ENCODE measurements around the gene PBX1.

The PBX1 gene

DNA sequence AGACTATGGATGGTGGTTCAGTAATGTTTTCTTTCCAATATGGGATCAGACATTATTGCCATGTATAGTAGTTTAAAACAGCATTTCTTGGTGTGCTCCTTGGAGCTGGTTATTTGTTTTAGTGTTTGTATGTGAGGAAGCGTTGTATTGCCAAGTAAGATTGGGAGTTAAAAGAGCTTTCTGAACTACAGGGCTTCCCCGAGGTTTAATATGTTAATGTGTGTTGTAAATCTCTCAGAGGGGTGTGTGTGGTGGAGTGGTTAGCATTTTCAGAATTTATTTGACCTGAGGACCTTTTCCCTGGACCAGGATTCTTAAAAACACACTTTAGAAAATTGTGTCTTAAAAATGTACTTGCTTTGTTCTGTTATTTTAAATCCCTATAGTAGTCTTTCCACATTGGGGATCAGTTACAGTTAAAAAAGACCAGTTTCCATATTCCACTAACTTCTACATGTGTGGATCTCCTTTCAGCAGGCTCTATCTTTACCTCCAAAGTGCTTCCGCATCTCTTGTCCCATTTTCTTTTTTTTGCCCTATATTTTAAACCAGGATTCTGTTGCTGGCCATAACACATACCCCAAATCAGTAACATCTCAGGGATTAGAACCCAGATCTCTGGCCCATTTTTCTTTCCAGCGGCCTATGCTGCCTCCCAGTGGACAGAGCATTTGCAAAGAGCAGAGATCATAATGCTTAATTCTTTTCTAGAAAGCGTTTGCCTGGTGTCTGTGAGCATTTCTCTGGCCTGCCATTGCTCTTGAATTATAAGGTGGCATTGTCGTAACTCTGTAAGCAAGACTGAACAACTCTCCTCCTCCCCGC lies 58.6 kb downstream of the PBX1 start:
- DNase-seq (ENCODE audit: low read depth), result peak; percentile 31

- no peak for DNase-seq (ENCODE audit: low read depth)
Observed at GRCh38 chr1:164618202-164618564, 59.2 kb downstream of the PBX1 start.

DNA sequence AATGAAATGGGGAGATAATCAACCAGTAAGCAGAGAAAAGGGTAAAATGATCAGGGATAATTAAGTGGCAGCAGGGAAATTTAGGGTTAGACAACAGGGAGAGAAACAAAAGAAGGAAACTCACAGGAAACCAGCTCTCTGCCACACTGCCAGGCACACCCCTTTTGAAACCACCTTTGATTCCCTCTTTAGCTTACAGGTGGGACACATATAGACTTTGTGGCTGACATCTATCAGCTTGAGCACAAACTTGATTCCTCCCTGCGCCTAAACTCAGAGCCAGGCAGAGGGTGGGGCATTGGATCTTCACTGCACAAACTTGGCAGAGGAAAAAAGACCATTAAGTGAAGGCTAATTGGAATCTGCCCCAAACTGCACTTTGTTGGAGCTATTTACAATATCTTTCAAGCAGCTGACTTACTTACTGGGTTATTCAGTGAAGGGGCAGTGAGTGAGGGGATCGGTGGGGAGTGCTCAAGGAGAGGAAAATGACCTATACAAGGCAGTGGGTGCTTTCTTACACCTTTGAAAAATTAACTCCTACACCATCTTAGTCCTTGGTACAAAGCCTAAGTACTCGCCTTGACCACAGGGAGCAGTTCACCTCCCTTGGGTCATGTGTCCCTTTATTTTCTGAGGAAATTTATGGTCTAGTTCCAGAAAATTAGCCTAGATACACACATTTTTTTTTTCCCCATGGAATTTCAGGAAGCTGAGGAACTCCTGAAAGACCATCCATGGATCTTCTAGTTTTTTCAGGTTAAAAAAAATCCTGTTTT lies 60.2 kb downstream of the PBX1 start:
- no peak for DNase-seq (ENCODE audit: low read depth)

DNA sequence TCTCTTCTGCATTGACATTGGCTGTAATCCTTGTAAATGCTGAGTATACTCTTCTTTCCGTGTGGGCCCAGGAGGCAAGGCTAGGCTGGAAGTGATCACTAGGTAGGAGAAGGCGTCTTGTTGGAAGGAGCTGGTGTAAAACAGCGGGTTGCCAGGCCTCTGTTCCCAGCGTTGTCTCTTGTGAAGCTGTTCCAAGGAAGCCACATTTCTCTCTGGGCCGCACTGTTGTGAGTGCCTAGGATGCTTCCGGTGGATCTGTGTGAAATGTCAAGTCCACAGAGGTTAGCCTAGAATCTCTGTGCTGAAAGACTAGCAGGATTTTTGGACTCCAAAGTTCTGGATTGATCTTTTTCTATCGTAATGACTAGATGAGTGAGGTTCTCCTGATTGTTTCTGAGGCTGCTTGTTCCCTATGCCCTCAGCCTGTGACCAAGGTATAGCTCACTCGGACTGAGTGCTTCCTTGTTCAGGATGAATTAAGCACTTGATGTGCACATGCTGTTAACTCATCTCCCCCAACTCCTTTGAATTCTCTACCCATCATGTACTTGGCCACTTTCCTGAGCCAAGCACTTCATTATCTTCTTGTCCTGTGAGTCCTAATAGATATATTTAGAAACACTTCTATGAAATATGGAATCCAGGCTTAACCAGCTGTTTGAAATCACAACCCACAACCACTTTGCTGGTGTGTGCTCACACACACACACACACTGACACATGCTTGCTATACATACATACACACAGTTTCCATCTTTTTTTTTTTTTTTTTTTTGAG lies 63.3 kb downstream of the PBX1 start:
- no peak for DNase-seq (ENCODE audit: low read depth)

DNA sequence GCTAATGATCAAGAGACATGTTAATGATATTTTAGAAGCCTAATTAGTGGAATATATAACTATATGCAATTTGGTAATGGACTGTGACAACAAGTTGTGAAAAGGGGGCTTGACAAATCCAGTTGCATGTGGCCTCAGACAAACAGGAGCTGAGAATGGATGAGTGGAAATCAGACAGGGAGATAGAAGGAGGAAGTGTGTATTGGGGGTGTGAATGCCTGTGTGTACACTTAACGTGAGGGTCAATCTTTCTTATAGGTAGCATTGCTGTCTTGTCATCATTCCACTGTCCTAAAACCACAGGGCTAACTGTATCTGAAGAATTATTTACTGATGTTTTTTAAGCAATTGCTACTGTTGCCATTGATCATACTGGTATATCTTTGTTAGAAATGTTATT lies 64.8 kb downstream of the PBX1 start:
- no peak for DNase-seq (ENCODE audit: low read depth)

GRCh38 chr1:164624400-164624799 lies 65.4 kb downstream of the PBX1 start:
- no peak for DNase-seq (ENCODE audit: low read depth)

GRCh38 chr1:164625004-164625617 lies 66.1 kb downstream of the PBX1 start:
- DNase-seq (ENCODE audit: low read depth), result no peak

- DNase-seq (ENCODE audit: low read depth), result no peak
Observed at GRCh38 chr1:164628772-164629171, 69.8 kb downstream of the PBX1 start.

DNA sequence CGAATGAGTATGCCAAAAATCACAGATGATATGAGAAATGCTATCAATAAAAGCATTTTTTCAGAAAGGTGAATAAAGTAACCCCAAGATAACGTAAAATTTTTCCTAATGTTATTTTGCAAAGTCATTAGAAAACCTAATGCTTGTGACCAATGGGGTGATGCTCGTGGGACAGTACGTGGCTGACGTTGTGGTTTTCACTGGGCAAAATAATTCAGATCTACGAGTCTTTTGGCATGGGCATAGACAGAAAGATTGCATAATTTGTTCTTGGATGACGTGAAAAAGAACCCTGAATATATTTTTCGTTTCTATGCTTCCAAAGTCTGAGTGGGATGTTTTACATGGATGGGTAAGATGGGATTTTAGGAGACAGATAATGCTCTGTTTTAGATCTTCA lies 71.0 kb downstream of the PBX1 start:
- DNase-seq (ENCODE audit: low read depth), result no peak

GRCh38 chr1:164630626-164631396 lies 71.8 kb downstream of the PBX1 start:
- peak; percentile 47 for DNase-seq (ENCODE audit: low read depth)

- no peak for DNase-seq (ENCODE audit: low read depth)
Observed at GRCh38 chr1:164631751-164632150, 72.8 kb downstream of the PBX1 start.

DNA sequence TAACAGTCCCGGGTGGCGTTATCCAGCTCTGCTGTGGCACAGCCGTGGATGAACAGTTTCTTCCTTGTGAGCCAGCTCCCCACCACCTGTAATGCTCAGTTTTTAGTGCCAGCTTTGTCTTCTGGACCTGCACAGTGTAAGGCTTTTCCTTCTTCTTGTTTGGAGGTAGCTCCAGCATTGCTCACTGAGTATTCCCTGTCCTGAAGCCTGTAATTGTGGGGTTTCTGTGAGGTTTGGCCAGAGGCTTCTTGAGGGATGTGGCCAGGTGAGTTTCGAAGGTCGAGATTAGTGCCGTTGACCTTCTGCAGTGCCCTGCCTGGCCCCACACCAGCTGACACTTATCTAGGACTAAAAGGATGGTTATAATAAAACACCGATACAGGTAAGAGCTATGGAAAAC lies 75.0 kb downstream of the PBX1 start:
- no peak for DNase-seq (ENCODE audit: low read depth)

DNA sequence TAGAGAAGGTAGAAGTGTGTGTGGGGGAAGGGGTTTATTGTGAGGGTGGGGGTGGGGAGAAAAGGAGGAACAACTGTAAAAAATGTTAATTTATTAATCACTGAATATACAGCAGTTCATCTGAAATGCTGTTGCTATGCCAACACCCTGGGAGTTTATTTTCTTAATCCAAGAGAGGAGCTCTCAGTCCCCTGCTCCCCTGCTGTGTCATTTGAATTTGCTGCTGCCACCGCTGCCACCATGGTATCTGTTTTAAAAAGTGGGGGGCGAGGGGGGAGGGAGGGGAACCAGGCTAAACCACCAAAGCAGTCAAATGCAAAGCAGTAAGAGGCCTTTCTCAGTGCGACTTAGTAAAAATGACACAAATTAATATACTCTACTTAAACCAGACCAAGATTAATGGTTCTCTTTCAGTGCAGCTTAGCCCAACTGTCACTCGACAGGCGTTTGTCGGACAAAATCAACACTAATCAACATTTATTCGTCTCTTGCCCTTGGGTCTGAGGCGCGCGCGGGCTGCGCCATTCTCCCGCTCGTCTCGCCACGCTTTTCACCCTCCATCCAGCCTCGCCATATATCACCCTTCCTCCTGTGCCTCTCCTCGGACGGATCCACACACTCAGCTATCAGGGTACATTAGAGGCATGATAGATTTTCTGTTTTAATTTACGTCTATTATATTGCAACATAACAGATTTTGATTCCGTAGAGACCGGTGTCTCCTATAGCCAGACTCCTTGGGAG lies 76.2 kb downstream of the PBX1 start:
- DNase-seq (ENCODE audit: low read depth), result no peak

- no peak for DNase-seq (ENCODE audit: low read depth)
Observed at GRCh38 chr1:164635803-164636731, 77.1 kb downstream of the PBX1 start.

DNA sequence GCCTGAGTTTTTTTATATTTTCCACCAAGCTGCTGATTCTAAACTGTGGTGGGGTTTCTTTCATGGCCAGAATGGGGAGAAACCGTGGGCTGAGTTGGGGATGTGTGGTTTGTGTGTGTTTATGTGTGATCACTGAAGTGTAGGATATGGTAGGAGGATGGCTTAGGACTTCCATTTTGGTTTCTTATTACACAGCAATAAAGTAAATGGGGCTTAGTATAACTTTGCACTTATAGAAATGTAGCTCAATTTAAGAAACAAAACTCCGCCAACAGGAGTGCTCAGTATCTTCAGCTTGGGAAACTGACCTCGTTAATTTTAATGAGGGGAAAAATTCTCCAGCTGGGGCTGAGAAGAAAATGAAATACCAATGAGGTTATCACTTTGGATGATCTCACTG lies 77.8 kb downstream of the PBX1 start:
- DNase-seq (ENCODE audit: low read depth), result no peak

DNA sequence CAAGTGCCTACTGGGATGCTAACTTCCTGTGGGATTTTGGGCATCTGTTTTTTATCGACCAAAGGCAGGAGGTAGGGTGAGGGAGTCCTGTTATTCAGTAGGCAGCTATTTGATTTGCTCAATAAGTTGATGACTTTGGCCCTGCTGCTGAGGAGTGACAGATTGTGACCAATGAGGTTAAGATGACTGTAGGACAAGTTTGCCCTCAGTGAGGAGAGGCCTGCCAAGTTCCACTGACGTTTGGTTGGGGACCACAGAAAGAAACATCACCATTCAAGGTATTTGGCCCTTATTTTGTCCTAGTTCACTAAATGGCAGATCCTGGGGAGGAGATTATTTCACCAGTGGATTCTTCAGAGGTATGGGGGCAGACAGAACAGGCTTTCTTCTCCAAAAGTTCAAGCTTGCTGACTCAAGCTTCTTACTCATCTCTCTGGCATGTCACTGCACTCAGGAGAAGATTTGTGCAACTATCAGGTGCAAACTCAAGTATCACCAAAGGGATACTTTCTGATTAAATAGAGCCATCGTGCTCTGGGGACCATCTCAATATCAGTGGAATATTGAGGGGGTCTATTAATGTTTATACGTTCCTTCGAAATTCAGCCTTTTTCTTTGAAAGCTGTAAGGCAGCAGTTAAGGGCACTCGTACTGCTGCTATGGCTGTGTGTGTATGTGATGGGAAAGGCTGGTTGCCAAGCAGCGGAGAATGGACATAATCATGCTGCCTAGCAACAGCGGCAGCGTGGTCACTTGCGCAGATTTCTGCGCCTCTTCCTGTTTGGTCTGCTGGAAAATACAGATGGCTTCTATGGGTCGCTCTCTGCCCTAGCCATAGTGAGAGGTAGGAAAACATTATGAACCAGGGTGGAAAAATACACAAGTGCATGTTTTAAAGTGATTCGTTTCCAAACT lies 78.7 kb downstream of the PBX1 start:
- DNase-seq (ENCODE audit: low read depth), result peak; percentile 87

- DNase-seq (ENCODE audit: low read depth), result no peak
Observed at GRCh38 chr1:164638492-164639202, 79.7 kb downstream of the PBX1 start.
